Esophagus squamous epithelium (tissue), 5 donors: Measurements from ENCODE around the gene MPP4. TPM values are rescaled to one million over a fixed set of nuclear protein-coding genes. Genes with fewer than 3 reads are reported as not detected.

Experiments
- DNase-seq: peaks from one replicate; lab custom pipeline; 2025; lab: John Stamatoyannopoulos, UW
- H3K27ac ChIP-seq, 4 donors: fragments of 200-600 bp; sonication (generic); one replicate each; pipeline ENCODE4 v1.5.1; 2016 to 2019; ENCODE audit warnings: mild to moderate bottlenecking in 1 of 4
- H3K27me3 ChIP-seq, 4 donors: fragments of 200-600 bp; sonication (generic); 1 replicate in 3 of 4; 2 replicates in 1 of 4; pipeline versions ENCODE4 v1.5.1 to v1.6.0; 2017 to 2021; ENCODE audit warnings: antibody characterized with exemption in 1 of 4
- H3K36me3 ChIP-seq, 3 donors: fragments of 200-600 bp; sonication (generic); one replicate each; pipeline ENCODE4 v1.5.1; 2016 to 2019
- H3K4me1 ChIP-seq, 3 donors: fragments of 200-600 bp; sonication (generic); one replicate each; pipeline ENCODE4 v1.5.1; 2017 to 2019
- H3K4me3 ChIP-seq, 4 donors: fragments of 200-600 bp; sonication (generic); 1 replicate in 3 of 4; 2 replicates in 1 of 4; pipeline ENCODE4 v1.5.1; 2016 to 2019; ENCODE audit warnings: mild to moderate bottlenecking in 2 of 4, moderate library complexity in 1 of 4
- H3K9me3 ChIP-seq, 3 donors: fragments of 200-600 bp; sonication (generic); one replicate each; pipeline ENCODE4 v1.5.1; 2016 to 2019
- POLR2A ChIP-seq, 4 donors: fragments of 450-650 bp; IDR thresholded peaks; one replicate each; pipeline ENCODE4 v1.6.1; 2017; ENCODE audit warnings: antibody characterized with exemption in 4 of 4, mild to moderate bottlenecking in 4 of 4, moderate library complexity in 3 of 4
- WGBS, 2 donors: methylation state at CpG; one replicate each; pipeline ENCODE4 v1.1.5; 2018; 5-methylcytosine and 5-hydroxymethylcytosine counted together
- intact Hi-C: fragments of 100-400 bp; cut with DNase I; formaldehyde crosslinking; loops from one replicate; pipeline ENCODE4 v1.15.0; 2022
- total RNA-seq, 4 donors: library from RNA; depleted of rRNA; stranded (reverse); fragments of >200 nt; gene quantifications; one replicate each; pipeline ENCODE4 v1.1.0, GENCODE V29; 2016
- TF ChIP-seq, protein P1 (sequence below), 6 experiments: fragments of 450-650 bp in 4 of 6; fragments of 200-600 bp in 2 of 6; sonication (generic) in 2 of 6; IDR thresholded peaks; one replicate each; pipeline ENCODE4 v1.5.1; 2016 to 2019; ENCODE audit warnings: antibody characterized with exemption in 6 of 6, mild to moderate bottlenecking in 4 of 6, moderate library complexity in 4 of 6
- donor health status: DM: yes; HTN: yes; CAD: no.

The MPP4 gene
- total RNA-seq, 4 donors from 2014 or later = 0.19 TPM; not detected in 3

DNA sequence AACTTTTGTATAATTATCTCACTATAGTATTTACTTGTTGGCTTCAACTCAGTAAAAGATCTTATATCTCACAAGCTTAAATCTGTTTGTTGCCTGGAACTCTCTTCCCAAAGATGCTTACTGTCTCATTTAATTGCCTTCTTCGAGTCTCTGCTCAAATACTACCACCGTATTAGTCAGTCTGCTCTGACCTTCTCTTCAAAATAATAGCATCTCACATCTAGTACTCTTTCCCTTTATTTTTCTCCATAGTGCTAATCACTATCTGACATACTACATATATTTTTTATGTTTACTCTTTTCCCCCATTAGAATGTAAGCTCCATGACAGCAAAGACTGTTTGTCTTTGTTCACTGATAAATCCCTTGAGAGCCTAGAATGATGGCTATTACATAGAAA, 10.6 kb upstream of the MPP4 start:
- no peak for DNase-seq
- peaks cover 5 to 95% (median 8%) of the 10 kb centered on the region in 3 donors for H3K36me3 ChIP-seq
- intact Hi-C loops = no loop called here

DNA sequence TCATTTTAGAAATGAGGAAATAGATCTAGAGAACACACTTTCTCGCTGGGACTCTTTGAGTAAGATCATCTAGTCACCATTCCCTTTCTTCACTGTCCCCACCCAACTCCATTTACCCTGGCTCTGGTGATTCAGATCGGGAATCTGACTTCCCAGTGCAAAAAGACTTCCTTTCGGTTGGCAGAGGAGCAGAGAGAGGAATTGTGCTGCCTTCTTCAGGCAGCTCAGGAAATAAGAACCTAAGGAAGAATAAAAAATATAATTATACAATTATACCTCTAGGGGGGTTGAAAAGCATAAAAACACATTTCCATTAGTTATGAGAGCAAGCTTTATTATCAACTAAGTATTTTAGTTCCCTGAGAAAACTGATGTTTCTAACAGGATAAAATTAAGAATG, 9.3 kb upstream of the MPP4 start:
- peaks cover 5 to 98% (median 10%) of the 10 kb centered on the region in 3 donors for H3K36me3 ChIP-seq
- H3K9me3 ChIP-seq = no peaks in the 10 kb centered on the region
- H3K4me1 ChIP-seq = no peaks in the 10 kb centered on the region
- H3K4me3 ChIP-seq = no peak overlapping the region
- H3K27me3 ChIP-seq = no peaks in the 10 kb centered on the region
- DNase-seq = no peak
- TF ChIP-seq, protein P1, sequence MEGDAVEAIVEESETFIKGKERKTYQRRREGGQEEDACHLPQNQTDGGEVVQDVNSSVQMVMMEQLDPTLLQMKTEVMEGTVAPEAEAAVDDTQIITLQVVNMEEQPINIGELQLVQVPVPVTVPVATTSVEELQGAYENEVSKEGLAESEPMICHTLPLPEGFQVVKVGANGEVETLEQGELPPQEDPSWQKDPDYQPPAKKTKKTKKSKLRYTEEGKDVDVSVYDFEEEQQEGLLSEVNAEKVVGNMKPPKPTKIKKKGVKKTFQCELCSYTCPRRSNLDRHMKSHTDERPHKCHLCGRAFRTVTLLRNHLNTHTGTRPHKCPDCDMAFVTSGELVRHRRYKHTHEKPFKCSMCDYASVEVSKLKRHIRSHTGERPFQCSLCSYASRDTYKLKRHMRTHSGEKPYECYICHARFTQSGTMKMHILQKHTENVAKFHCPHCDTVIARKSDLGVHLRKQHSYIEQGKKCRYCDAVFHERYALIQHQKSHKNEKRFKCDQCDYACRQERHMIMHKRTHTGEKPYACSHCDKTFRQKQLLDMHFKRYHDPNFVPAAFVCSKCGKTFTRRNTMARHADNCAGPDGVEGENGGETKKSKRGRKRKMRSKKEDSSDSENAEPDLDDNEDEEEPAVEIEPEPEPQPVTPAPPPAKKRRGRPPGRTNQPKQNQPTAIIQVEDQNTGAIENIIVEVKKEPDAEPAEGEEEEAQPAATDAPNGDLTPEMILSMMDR (IDR thresholded peaks at IDR 0.05) = no peak
- TF ChIP-seq POLR2A (IDR thresholded peaks at IDR 0.05) = no peak
- intact Hi-C loops = no loop called here
- no peak overlapping the region for H3K27ac ChIP-seq
- WGBS, 2 donors = 71 to 75% methylated on average over 3 of the region's 3 CpGs

More for the DNA sequence above, 10.6 kb upstream of the MPP4 start:
- Histone ChIP-seq H3K27me3 (no peaks in the 10 kb centered on the region), H3K9me3 (no peaks in the 10 kb centered on the region), H3K27ac (no peak overlapping the region), H3K4me3 (no peak overlapping the region), H3K4me1 (no peaks in the 10 kb centered on the region)
- 51 to 67% methylated on average over 2 of the region's 2 CpGs for WGBS, 2 donors
- TF ChIP-seq POLR2A (IDR thresholded peaks at IDR 0.05) = no peak
- TF ChIP-seq, protein P1 (IDR thresholded peaks at IDR 0.05) = no peak

DNA sequence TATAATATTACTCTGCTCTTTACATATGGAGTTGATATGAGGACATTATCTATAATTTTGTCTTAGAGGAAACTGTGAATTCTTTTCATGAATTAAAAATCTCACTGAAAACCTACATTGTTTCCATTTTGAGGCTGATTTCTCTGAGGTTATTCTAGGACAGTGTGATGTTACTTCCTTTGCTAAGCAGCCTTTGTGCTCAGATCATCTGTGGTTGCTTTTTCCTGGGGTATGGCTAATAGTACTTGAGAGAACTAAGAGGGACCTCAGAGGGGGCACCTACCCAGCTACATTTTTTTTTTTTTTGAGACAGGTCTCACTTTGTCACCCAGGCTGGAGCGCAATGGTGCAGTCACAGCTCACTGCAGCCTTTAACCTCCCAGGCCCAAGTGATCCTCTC, 8.7 kb upstream of the MPP4 start:
- H3K4me1 ChIP-seq = no peaks in the 10 kb centered on the region
- peaks cover 5 to 98% (median 12%) of the 10 kb centered on the region in 3 donors for H3K36me3 ChIP-seq
- TF ChIP-seq POLR2A (IDR thresholded peaks at IDR 0.05) = no peak
- TF ChIP-seq, protein P1 (IDR thresholded peaks at IDR 0.05) = no peak
- no peak for DNase-seq
- no peaks in the 10 kb centered on the region for H3K9me3 ChIP-seq
- no peak overlapping the region for H3K27ac ChIP-seq
- 92 to 100% methylated on average over 1 of the region's 1 CpG for WGBS, 2 donors
- H3K4me3 ChIP-seq = no peak overlapping the region
- H3K27me3 ChIP-seq = no peaks in the 10 kb centered on the region
- intact Hi-C loops = no loop called here

DNA sequence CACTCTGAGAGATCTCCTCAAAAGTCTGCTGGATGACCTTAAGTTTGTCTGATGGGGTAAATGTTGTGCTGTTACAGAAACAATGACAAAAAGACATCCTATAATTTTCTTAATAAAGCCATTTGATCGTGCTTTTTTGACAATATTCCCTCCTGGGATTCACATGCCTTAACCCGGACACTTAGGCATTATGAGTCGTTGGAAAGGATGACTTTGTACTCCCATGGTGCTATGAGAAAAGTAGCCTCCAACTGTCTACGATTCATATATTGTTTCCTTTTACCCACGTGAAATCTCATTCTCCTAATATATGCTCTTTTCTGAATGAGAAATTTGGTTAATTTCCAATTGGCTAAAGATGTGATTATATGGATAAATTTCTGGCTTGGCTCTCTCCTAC, 6.1 kb upstream of the MPP4 start:
- intact Hi-C loops = no loop called here
- no peak for DNase-seq
- H3K27ac ChIP-seq = no peak overlapping the region
- no peak overlapping the region for H3K4me3 ChIP-seq
- WGBS, 2 donors = 81 to 87% methylated on average over 5 of the region's 5 CpGs
- no peak for TF ChIP-seq POLR2A (IDR thresholded peaks at IDR 0.05)
- TF ChIP-seq, protein P1 (IDR thresholded peaks at IDR 0.05) = no peak
- H3K36me3 ChIP-seq = peaks cover 5 to 96% (median 15%) of the 10 kb centered on the region in 3 donors
- H3K9me3 ChIP-seq = no peaks in the 10 kb centered on the region
- H3K27me3 ChIP-seq = no peaks in the 10 kb centered on the region
- H3K4me1 ChIP-seq = no peaks in the 10 kb centered on the region

DNA sequence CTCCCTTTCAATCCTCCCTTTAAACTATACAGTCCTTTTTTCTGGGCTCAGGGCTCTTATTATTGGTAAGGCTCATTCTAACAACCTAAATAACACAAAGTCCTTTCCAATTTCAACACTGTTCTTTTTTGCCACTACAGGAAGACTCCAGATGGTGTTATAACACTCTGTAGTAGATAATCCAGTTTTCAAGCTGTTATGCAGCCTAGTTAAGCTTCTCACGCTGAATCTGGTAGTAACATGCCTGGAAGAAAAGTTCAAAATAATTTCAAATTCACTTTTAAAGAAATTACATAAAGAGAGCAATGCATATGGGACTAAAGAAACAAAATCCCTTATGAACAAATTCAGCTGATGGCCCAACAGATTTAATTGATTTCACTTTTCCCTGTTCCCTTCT, 3.2 kb upstream of the MPP4 start:
- no peak for TF ChIP-seq POLR2A (IDR thresholded peaks at IDR 0.05)
- TF ChIP-seq, protein P1 (IDR thresholded peaks at IDR 0.05) = no peak
- peaks cover 0 to 5% (median 0%) of the 10 kb centered on the region in 3 donors for H3K4me1 ChIP-seq
- peaks cover 0 to 68% (median 12%) of the 10 kb centered on the region in 3 donors for H3K36me3 ChIP-seq
- no peak overlapping the region for H3K4me3 ChIP-seq
- no peaks in the 10 kb centered on the region for H3K27me3 ChIP-seq
- no peak for DNase-seq
- intact Hi-C loops = no loop called here
- no peak overlapping the region for H3K27ac ChIP-seq
- 90 to 93% methylated on average over 1 of the region's 1 CpG for WGBS, 2 donors
- H3K9me3 ChIP-seq = no peaks in the 10 kb centered on the region
